ENCODE data around the gene TMEM14B. TPM values are rescaled to one million over a fixed set of nuclear protein-coding genes. Genes with fewer than 3 reads are reported as not detected.
"Not testable (repeated sequence)": the region's sequence is repeated elsewhere in the genome, so short reads cannot be mapped to it uniquely, and the experiment has no call there.

Gene TMEM14B
- total RNA-seq, 1 experiment from 2014 or later: 90.7 TPM

DNA sequence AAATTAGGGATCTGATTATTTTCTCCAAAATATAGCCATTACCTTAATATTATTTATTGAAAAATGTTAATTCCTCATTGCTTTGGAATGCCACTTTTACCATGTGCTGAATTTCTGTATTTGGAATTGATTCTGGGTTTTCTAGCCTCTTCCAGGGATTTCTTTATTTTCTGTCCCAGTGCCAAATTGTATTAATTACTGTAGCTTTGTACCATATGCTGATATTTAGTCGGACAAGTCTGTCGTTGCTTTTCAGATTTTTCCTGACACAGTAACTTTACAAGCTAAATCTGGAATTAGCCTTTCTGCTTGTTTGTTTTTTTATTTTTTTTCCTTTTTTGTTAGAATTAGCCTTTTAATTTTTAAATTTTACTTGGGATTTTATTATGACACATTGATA lies 10.9 kb upstream of the TMEM14B start:
- ChIA-PET POLR2A (ENCODE audit: low non-redundant PET) (no interaction called here), CTCF (no interaction called here)
- Histone ChIP-seq H3K27me3 (replicated peaks; ENCODE audit: insufficient read depth, low read depth, low read length, poor library complexity) (no peaks in the 10 kb centered on the region), H3K36me3 (ENCODE audit: insufficient read depth, low read length, poor library complexity, severe bottlenecking) (no peaks in the 10 kb centered on the region), H3K4me1 (ENCODE audit: insufficient read depth, low read length, poor library complexity, severe bottlenecking) (no peaks in the 10 kb centered on the region), H3K4me3 (ENCODE audit: low read depth, low read length, poor library complexity, severe bottlenecking) (no peak overlapping the region), H3K9me3 (ENCODE audit: low read depth, low read length, poor library complexity, severe bottlenecking) (no peaks in the 10 kb centered on the region), H3K27ac (ENCODE audit: low read depth, low read length, poor library complexity, severe bottlenecking) (no peak overlapping the region)
- DNase-seq (ENCODE audit: low spot score): no peak
- TF ChIP-seq, protein P1, sequence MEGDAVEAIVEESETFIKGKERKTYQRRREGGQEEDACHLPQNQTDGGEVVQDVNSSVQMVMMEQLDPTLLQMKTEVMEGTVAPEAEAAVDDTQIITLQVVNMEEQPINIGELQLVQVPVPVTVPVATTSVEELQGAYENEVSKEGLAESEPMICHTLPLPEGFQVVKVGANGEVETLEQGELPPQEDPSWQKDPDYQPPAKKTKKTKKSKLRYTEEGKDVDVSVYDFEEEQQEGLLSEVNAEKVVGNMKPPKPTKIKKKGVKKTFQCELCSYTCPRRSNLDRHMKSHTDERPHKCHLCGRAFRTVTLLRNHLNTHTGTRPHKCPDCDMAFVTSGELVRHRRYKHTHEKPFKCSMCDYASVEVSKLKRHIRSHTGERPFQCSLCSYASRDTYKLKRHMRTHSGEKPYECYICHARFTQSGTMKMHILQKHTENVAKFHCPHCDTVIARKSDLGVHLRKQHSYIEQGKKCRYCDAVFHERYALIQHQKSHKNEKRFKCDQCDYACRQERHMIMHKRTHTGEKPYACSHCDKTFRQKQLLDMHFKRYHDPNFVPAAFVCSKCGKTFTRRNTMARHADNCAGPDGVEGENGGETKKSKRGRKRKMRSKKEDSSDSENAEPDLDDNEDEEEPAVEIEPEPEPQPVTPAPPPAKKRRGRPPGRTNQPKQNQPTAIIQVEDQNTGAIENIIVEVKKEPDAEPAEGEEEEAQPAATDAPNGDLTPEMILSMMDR (conservative IDR thresholded peaks at IDR 0.05; ENCODE audit: low read depth, low read length): no peak
- TF ChIP-seq EZH2 (IDR thresholded peaks at IDR 0.05; ENCODE audit: borderline replicate concordance, low read depth, low read length, poor library complexity, severe bottlenecking): no peak
- BruUV-seq (replicated peaks): no TSS peak
- intact Hi-C loops (cut with micrococcal nuclease; ENCODE audit: unreplicated experiment): no loop called here

DNA sequence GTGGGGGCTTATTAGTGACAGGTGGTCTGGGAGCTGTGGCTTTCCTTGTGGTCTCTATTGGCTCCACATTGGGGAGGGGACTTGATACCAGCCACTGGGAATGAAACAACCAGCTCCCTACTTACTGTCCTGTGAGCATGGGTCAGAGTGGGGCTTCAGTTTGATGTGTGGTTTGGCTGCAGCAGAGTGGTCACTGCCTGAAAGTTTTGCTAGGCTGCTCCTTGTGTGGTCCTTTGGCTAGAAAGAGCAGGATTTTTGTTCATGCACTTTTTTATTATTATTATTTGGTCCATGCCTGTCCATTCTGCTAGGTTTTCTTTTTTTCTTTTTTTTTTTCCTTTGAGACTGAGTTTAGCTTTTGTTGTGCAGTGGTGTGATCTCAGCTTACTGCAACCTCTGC lies 7.5 kb upstream of the TMEM14B start:
- Histone ChIP-seq H3K4me1 (ENCODE audit: insufficient read depth, low read length, poor library complexity, severe bottlenecking) (no peaks in the 10 kb centered on the region), H3K36me3 (ENCODE audit: insufficient read depth, low read length, poor library complexity, severe bottlenecking) (no peaks in the 10 kb centered on the region), H3K4me3 (ENCODE audit: low read depth, low read length, poor library complexity, severe bottlenecking) (no peak overlapping the region), H3K27ac (ENCODE audit: low read depth, low read length, poor library complexity, severe bottlenecking) (no peak overlapping the region), H3K9me3 (ENCODE audit: low read depth, low read length, poor library complexity, severe bottlenecking) (no peaks in the 10 kb centered on the region), H3K27me3 (replicated peaks; ENCODE audit: insufficient read depth, low read depth, low read length, poor library complexity) (no peaks in the 10 kb centered on the region)
- intact Hi-C loops (cut with micrococcal nuclease; ENCODE audit: unreplicated experiment): no loop called here
- DNase-seq (ENCODE audit: low spot score): no peak
- POLR2A ChIA-PET (ENCODE audit: low non-redundant PET): interaction anchor here (0.7 kb wide), 1 partner anchor 252 kb away, joined by 18 read pairs; no protein-coding TSS in a partner anchor
- TF ChIP-seq EZH2 (IDR thresholded peaks at IDR 0.05; ENCODE audit: borderline replicate concordance, low read depth, low read length, poor library complexity, severe bottlenecking): no peak
- TF ChIP-seq, protein P1 (conservative IDR thresholded peaks at IDR 0.05; ENCODE audit: low read depth, low read length): no peak
- CTCF ChIA-PET: no interaction called here
- BruUV-seq (replicated peaks): no TSS peak

DNA sequence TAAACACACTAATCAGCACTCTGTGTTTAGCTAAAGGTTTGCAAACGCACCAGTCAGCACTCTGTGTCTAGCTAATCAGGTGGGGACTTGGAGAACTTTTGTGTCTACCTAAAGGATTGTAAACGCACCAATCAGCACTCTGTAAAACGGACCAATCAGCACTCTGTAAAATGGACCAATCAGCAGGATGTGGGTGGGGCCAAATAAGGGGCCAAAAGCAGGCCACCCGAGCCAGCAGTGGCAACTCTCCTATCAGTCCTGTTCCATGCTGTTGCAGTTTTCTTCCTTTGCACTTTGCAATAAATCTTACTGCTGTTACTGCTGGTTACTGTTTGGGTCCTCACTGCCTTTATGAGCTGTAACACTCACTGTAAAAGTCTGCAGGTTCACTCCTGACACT lies 6.0 kb upstream of the TMEM14B start:
- H3K27me3 ChIP-seq (replicated peaks; ENCODE audit: insufficient read depth, low read depth, low read length, poor library complexity); POLR2A ChIA-PET (ENCODE audit: low non-redundant PET); H3K27ac ChIP-seq (ENCODE audit: low read depth, low read length, poor library complexity, severe bottlenecking); DNase-seq (ENCODE audit: low spot score); H3K4me3 ChIP-seq (ENCODE audit: low read depth, low read length, poor library complexity, severe bottlenecking); H3K4me1 ChIP-seq (ENCODE audit: insufficient read depth, low read length, poor library complexity, severe bottlenecking); CTCF ChIA-PET; BruUV-seq (replicated peaks); H3K36me3 ChIP-seq (ENCODE audit: insufficient read depth, low read length, poor library complexity, severe bottlenecking); intact Hi-C loops (cut with micrococcal nuclease; ENCODE audit: unreplicated experiment); H3K9me3 ChIP-seq (ENCODE audit: low read depth, low read length, poor library complexity, severe bottlenecking): not testable (repeated sequence)

DNA sequence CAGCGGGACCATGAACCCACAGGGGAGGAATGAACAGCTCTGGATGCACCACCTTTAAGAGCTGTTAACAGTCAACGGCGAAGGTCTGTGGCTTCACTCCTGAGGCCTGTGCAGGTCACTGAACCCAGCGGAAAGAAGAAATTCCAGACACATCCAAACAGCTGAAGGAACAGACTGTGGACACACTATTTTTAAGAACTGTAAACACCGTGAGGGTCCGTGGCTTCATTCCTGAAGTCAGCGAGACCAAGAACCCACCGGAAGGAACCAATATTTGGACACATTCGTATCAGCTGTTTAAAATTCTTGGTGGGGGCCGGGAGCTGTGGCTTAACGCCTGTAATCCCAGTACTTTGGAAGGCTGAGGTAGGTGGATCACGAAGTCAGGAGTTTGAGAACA lies 5.4 kb upstream of the TMEM14B start:
- Histone ChIP-seq H3K36me3 (ENCODE audit: insufficient read depth, low read length, poor library complexity, severe bottlenecking) (no peaks in the 10 kb centered on the region), H3K4me3 (ENCODE audit: low read depth, low read length, poor library complexity, severe bottlenecking) (no peak overlapping the region), H3K9me3 (ENCODE audit: low read depth, low read length, poor library complexity, severe bottlenecking) (no peaks in the 10 kb centered on the region), H3K27me3 (replicated peaks; ENCODE audit: insufficient read depth, low read depth, low read length, poor library complexity) (no peaks in the 10 kb centered on the region), H3K27ac (ENCODE audit: low read depth, low read length, poor library complexity, severe bottlenecking) (no peak overlapping the region), H3K4me1 (ENCODE audit: insufficient read depth, low read length, poor library complexity, severe bottlenecking) (no peaks in the 10 kb centered on the region)
- TF ChIP-seq EZH2 (IDR thresholded peaks at IDR 0.05; ENCODE audit: borderline replicate concordance, low read depth, low read length, poor library complexity, severe bottlenecking): no peak
- TF ChIP-seq, protein P1 (conservative IDR thresholded peaks at IDR 0.05; ENCODE audit: low read depth, low read length): no peak
- no TSS peak for BruUV-seq (replicated peaks)
- intact Hi-C loops (cut with micrococcal nuclease; ENCODE audit: unreplicated experiment): no loop called here
- ChIA-PET CTCF (no interaction called here), POLR2A (ENCODE audit: low non-redundant PET) (no interaction called here)
- DNase-seq (ENCODE audit: low spot score): no peak
